HEK293T (cell line): ENCODE results near the gene ZNF653.

ENCODE experiments used
- CTCF ChIA-PET: fragments of 350-600 bp; formaldehyde crosslinking; extraction: SDS; loops from one replicate; lab custom pipeline; 2021; ENCODE audit warnings: antibody characterized with exemption, inconsistent platforms; lab: Yijun Ruan, JAX
- POLR2A ChIA-PET: fragments of 350-600 bp; formaldehyde crosslinking; extraction: SDS; loops from one replicate; lab custom pipeline; 2020; ENCODE audit warnings: antibody characterized with exemption, inconsistent platforms; lab: Yijun Ruan, JAX
- DNase-seq: peaks from one replicate; pipeline ENCODE4 v3.0.0; 2012; ENCODE audit warnings: mixed read lengths; ENCODE audit errors: extremely low spot score
- ARNT ChIP-seq: fragments of 450-650 bp; IDR thresholded peaks from 2 replicates; pipeline ENCODE4 v1.6.1; 2017; ENCODE audit warnings: mild to moderate bottlenecking
- BHLHE40 ChIP-seq: fragments of 450-650 bp; IDR thresholded peaks from 2 replicates; pipeline ENCODE4 v1.6.1; 2016; ENCODE audit warnings: mild to moderate bottlenecking, moderate library complexity, borderline replicate concordance
- CTBP1 ChIP-seq: fragments of 450-650 bp; IDR thresholded peaks from 2 replicates; pipeline ENCODE4 v1.6.1; 2016; ENCODE audit warnings: borderline replicate concordance
- ELF4 ChIP-seq: fragments of 450-650 bp; IDR thresholded peaks from 2 replicates; pipeline ENCODE4 v1.6.1; 2017; ENCODE audit warnings: antibody characterized with exemption
- FOXA1 ChIP-seq: fragments of 450-650 bp; IDR thresholded peaks from 2 replicates; pipeline ENCODE4 v1.6.1; 2016; ENCODE audit warnings: mild to moderate bottlenecking
- FOXK2 ChIP-seq: fragments of 450-650 bp; IDR thresholded peaks from 2 replicates; pipeline ENCODE4 v1.6.1; 2016; ENCODE audit warnings: mild to moderate bottlenecking
- FOXM1 ChIP-seq: fragments of 450-650 bp; IDR thresholded peaks from 2 replicates; pipeline ENCODE4 v1.6.1; 2017; ENCODE audit warnings: mild to moderate bottlenecking, borderline replicate concordance
- HDGF ChIP-seq: fragments of 450-650 bp; IDR thresholded peaks from 2 replicates; pipeline ENCODE4 v1.6.1; 2017; ENCODE audit warnings: antibody characterized with exemption, borderline replicate concordance
- L3MBTL2 ChIP-seq: fragments of 450-650 bp; conservative IDR thresholded peaks from 2 replicates; pipeline ENCODE4 v1.6.1; 2016; ENCODE audit warnings: mild to moderate bottlenecking
- LEF1 ChIP-seq: fragments of 450-650 bp; IDR thresholded peaks from 2 replicates; pipeline ENCODE4 v1.6.1; 2017; ENCODE audit warnings: mild to moderate bottlenecking, borderline replicate concordance
- NFRKB ChIP-seq: fragments of 450-650 bp; IDR thresholded peaks from 2 replicates; pipeline ENCODE4 v1.6.1; 2016; ENCODE audit warnings: mild to moderate bottlenecking, moderate library complexity
- SP1 ChIP-seq: fragments of 450-650 bp; IDR thresholded peaks from 2 replicates; pipeline ENCODE4 v1.6.1; 2017
- SUZ12 ChIP-seq: fragments of 450-650 bp; IDR thresholded peaks from 2 replicates; pipeline ENCODE4 v1.6.1; 2016; ENCODE audit warnings: mild to moderate bottlenecking
- TARDBP ChIP-seq: fragments of 450-650 bp; IDR thresholded peaks from 2 replicates; pipeline ENCODE4 v1.6.1; 2016
- ZNF384 ChIP-seq: fragments of 450-650 bp; IDR thresholded peaks from 2 replicates; pipeline ENCODE4 v1.6.1; 2016
- TF ChIP-seq, protein P1 (sequence below): fragments of 450-650 bp; IDR thresholded peaks from 2 replicates; pipeline ENCODE4 v1.6.1; 2016

The ZNF653 gene

DNA sequence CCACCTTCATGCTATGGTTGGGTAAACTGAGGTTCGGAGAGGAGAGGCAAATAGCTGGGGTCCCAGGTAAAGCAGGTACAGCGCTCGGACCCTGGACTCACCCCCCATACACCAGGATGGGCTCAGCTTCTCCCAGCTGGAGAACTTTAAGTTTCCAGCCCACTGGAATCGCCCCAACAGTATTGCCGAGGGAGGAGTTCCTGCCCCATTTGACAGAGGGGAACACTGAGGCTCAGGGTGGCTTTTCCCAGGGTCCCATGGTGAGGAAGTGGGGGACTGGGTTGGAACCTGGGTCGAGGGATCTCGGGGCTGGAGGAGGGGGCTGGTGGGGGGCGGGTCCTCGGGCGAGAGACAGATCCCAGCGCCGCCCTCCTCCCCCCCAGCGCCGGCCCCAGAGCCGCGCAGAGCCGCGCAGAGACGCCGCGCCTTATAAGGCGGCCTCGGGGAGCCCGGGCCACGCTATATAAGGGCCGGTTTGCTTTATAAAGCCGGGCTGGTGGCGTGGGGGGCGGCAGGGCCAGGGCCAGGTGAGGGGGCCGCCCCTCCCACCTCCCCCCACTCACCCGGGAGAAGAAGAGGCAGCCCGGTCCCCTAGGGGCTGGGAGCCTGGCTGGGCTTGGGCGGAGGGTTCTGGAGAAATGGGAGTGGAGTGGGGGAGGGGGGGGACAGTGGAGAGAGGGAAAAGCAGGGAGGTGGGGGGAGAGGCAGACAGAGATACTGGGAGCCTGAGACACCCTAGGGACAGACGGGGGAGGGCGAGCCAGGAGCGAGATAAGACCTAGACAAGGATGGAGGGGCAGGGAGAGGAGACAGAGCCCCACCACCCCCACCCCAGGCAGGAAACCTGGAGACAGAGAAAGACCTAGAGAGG, 34.1 kb upstream of the ZNF653 start:
- TF ChIP-seq ZNF384 (no peak), SUZ12 (no peak), HDGF (no peak), ARNT (no peak), ELF4 (no peak), FOXM1 (no peak), TARDBP (no peak), L3MBTL2 (no peak), SP1 (no peak), FOXK2 (no peak)
- TF ChIP-seq, protein P1, sequence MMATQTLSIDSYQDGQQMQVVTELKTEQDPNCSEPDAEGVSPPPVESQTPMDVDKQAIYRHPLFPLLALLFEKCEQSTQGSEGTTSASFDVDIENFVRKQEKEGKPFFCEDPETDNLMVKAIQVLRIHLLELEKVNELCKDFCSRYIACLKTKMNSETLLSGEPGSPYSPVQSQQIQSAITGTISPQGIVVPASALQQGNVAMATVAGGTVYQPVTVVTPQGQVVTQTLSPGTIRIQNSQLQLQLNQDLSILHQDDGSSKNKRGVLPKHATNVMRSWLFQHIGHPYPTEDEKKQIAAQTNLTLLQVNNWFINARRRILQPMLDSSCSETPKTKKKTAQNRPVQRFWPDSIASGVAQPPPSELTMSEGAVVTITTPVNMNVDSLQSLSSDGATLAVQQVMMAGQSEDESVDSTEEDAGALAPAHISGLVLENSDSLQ: no peak
- CTCF ChIA-PET: no interaction called here
- no peak for DNase-seq
- POLR2A ChIA-PET: interaction anchor here (1.3 kb wide), 1 partner anchor 19 kb away, joined by 6 read pairs; the partner anchor contains the start of gene ELOF1

DNA sequence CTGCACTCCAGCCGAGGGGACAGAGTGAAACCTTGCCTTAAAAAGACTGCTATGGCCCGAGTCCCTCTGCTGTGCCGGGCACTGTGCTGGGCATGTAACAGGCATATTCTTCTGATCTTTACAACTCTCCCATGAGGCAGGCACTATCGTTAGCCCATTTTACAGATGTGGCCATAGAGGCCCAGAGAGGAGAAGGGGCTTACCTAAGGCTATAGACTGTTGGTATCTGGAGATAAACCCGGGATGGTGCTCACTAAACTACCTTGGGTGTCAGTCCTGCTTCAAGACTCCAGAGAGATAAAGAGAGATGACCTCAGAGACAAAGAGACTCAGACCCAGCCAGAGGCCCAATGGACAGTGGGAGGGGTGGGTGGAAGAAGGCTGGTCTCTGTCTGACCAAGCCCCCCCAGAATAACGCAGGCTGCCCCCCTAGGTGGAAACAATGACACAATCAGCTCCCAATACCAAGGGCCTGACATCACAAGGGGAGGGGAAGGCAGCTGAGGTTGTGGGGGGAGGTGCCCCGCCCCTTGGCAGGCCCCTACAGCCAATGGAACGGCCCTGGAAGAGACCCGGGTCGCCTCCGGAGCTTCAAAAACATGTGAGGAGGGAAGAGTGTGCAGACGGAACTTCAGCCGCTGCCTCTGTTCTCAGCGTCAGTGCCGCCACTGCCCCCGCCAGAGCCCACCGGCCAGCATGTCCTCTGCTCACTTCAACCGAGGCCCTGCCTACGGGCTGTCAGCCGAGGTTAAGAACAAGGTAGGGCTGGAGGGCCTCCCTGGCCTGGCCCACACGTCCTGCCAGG, 32.8 kb upstream of the ZNF653 start, which contains the start of gene CNN1:
TSS of gene CNN1 (plus strand) at position 620 of the 805 bp plus-strand sequence. CDS start at position 697, 77 bp downstream.
- ChIA-PET CTCF (no interaction called here), POLR2A (interaction anchor here (1.1 kb wide), 1 partner anchor 20 kb away, joined by 4 read pairs; the partner anchor contains the start of gene ELOF1)
- TF ChIP-seq HDGF (no peak), NFRKB (no peak), FOXA1 (no peak), SP1 (no peak), ARNT (no peak), TARDBP (no peak), BHLHE40 (no peak), ZNF384 (no peak), ELF4 (no peak), FOXM1 (no peak), LEF1 (no peak), CTBP1 (no peak), L3MBTL2 (no peak), SUZ12 (no peak), FOXK2 (no peak)
- TF ChIP-seq, protein P1: no peak
- no peak for DNase-seq

DNA sequence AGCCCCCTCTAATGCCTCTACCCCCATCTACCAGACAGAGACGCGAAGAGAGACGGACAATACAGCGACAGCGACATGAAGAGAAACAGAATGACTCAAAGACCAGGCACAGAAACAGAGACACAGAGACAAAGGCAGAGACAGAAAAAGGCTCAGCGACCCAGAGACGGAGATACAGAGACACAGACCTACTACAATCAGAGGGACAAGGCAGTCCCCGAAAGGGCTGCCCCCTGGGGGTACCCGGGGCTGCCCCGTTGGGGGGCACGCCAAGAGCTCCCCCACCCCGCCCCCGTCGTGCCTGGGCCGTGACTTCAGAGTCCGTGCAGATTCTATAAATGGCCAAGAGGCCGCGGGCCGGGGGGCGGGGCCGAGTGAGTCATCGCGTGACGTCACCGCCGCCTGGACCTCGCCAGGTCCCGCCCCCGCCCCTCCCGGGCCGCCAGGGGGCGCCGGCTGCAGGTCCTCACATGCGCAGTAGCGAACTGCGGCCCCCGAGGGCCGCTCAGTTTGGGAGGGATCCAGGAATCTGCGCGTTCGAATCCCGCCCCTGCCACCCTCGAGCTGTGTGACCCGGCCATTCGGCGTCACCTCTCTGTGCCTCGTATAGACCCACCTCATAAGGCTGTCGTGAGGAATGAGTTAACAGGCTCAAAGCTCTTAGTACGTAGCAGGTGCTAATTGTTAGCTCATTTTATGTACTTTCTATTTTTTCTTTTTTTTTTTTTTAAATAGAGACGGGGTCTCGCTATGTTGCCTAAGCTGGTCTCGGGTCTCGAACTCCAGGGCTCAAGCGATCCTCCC, 30.4 kb upstream of the ZNF653 start:
- DNase-seq: peak; percentile 96
- no peak for TF ChIP-seq CTBP1
- CTCF ChIA-PET: interaction anchor here (0.6 to 1.6 kb wide), 4 partner anchors 10 to 188 kb away, joined by 3 to 6 read pairs (median 4); no protein-coding TSS in a partner anchor
- POLR2A ChIA-PET: interaction anchor here (1.1 to 1.2 kb wide), 2 partner anchors 9 to 23 kb away, joined by 4 read pairs; partner anchors contain the start of gene ELOF1

DNA sequence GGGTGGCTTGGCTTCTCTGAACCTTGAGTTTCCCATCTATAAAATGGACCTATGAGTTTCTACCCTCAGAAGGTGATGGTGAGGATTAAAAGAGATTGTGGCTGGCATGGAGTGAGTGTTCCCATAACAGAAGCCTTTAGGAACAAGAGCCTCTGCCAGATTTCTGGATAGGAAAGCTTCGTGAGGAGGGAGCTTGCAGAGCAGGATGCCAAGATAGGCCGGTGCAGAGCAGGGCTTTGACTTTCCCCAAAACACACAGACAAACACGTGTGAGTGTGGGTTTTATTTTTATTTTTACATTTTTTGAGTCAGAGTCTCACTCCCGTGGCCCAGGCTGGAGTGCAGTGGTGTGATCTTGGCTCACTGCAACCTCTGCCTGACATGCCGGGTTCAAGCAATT, 29.3 kb upstream of the ZNF653 start:
- TF ChIP-seq L3MBTL2: no peak
- TF ChIP-seq FOXM1: no peak
- TF ChIP-seq SP1: no peak
- TF ChIP-seq TARDBP: no peak
- TF ChIP-seq ELF4: no peak
- TF ChIP-seq FOXK2: no peak
- no peak for TF ChIP-seq FOXA1
- TF ChIP-seq ZNF384: no peak
- TF ChIP-seq BHLHE40: no peak
- DNase-seq: no peak
- ChIA-PET CTCF (no interaction called here), POLR2A (no interaction called here)

DNA sequence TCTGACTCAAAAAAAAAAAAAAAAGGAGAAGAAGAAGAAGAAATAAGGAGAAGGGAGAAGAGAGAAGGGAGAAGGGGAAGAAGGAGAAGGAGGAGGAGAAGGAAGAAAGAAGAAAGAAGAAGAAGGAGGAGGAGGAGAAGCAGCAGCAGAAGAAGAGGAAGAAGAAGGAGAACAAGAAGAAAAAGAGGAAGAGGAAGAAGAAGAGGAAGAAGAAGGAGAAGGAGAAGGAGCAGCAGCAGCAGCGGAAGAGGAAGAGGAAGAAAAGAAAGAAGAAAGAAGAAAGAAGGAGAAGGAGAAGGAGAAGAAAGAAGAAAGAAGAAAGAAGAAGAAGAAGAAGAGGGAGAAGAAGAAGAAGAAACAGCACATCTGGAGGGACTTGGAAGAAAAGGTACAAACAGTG, 28.9 kb upstream of the ZNF653 start:
- ChIA-PET CTCF (no interaction called here), POLR2A (no interaction called here)
- no peak for DNase-seq
- TF ChIP-seq TARDBP: no peak
- TF ChIP-seq LEF1: no peak
- TF ChIP-seq ARNT: no peak
- no peak for TF ChIP-seq CTBP1
- no peak for TF ChIP-seq FOXA1
- no peak for TF ChIP-seq NFRKB
- TF ChIP-seq, protein P1: no peak
- no peak for TF ChIP-seq FOXM1
